Measurements from ENCODE around the gene MLEC.

- no peak for TF ChIP-seq GATA2 (IDR thresholded peaks at IDR 0.05; ENCODE audit: low read depth, low read length)
- TF ChIP-seq GATA3 (IDR thresholded peaks at IDR 0.05; ENCODE audit: low read depth, low read length) = no peak
These were observed 6.9 kb downstream of the MLEC start for GRCh38 chr12:120693848-120694247.

Data from SH-SY5Y (cell line).